A549 treated with Hydrocortisone at 1 μM for 4 hours (cell line): ENCODE results near the gene FGF9. TPM values are rescaled to one million over a fixed set of nuclear protein-coding genes. Genes with fewer than 3 reads are reported as not detected.

Experiments
- total RNA-seq: library from RNA; stranded (reverse); fragments of 200-300 nt; extraction: Qiagen RNA extraction; gene quantifications from 5 replicates; pipeline ENCODE4 v1.2.3, GENCODE V29; 2022

FGF9 gene
- not detected in 5 replicates for total RNA-seq

DNA sequence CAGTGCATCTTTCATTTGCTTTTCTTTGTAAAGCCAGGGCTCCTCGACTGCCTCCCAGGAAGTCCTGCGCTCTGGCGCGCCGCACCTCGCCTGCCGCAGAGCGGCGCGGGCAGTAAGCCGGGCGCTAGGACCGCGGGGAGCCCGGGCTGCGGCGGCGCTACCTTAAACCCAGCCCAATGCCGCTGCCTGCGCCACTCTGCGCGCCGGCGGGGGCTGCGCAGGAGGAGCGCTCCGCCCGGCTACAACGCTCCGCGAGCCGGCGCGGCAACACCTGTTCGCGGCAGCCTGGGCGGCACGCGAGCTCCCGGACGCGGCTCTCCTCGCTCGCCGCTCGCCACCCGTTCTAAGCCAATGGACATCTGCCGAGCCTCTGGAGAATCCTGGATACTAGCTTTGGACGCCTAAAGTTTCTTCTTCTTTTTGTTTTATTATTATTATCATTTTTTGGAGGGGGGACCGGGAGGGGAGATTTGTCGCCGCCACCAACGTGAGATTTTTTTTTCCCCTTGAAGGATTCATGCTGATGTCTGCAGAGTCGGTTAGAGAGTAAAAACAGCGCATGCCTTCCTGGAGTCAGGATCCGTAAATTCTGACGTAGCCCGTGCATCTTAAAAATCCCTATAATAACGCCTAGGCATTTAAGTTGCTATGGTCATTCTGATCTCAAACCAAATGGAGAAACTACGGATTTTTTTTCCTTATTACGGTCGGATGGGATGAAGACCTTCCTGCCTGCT is at the start of gene FGF9:
Gene FGF9, plus strand, starts transcription at position 191 of the 737 bp plus-strand sequence. CDS start 840 bp downstream, outside the sequence.

Other genes starting within 250 kb of the FGF9 start
- 11.6 to 21.3 TPM (median 17.7 TPM) in 5 replicates for gene ZDHHC20, start 211.8 kb upstream of the FGF9 start, total RNA-seq
- 14.7 to 18.3 TPM (median 16.3 TPM) in 5 replicates for gene MICU2, start 66.9 kb upstream of the FGF9 start, total RNA-seq